SK-N-SH (cell line): ENCODE results near the gene ACSS2.

Source experiments
- CHD2 ChIP-seq: fragments of 150-350 bp; IDR thresholded peaks from 2 replicates; pipeline ENCODE4 v1.6.1; 2018; ENCODE audit warnings: low read length; ENCODE audit not compliant: partially characterized antibody
- CTCF ChIP-seq: fragments of 200-600 bp; sonication (generic); IDR thresholded peaks from 2 replicates; pipeline ENCODE4 v1.6.1; 2017; ENCODE audit warnings: antibody characterized with exemption, mild to moderate bottlenecking, moderate library complexity
- EZH2phosphoT487 ChIP-seq: fragments of 200-600 bp; sonication (generic); IDR thresholded peaks from 2 replicates; pipeline ENCODE4 v1.6.1; 2017; ENCODE audit warnings: low read depth, mixed run types, mild to moderate bottlenecking, antibody characterized with exemption, moderate library complexity, borderline replicate concordance
- GABPA ChIP-seq: IDR thresholded peaks from 2 replicates; pipeline ENCODE4 v1.4.0; 2012; ENCODE audit warnings: low read depth, mild to moderate bottlenecking
- RCOR1 ChIP-seq: fragments of 150-350 bp; IDR thresholded peaks from 2 replicates; pipeline ENCODE4 v1.6.1; 2017; ENCODE audit warnings: antibody characterized with exemption, low read length
- RFX5 ChIP-seq: IDR thresholded peaks from 2 replicates; pipeline ENCODE4 v1.6.1; 2012; ENCODE audit warnings: mild to moderate bottlenecking, improper control_type of control experiment, low read length
- TF ChIP-seq, protein P1 (sequence below): IDR thresholded peaks from 2 replicates; pipeline ENCODE4 v1.4.0; 2012; ENCODE audit warnings: low read depth

GRCh38 chr20:34915131-34915530 lies 38.7 kb downstream of the ACSS2 start:
- no peak for TF ChIP-seq GABPA
- no peak for TF ChIP-seq CTCF
- TF ChIP-seq RFX5 = no peak
- no peak for TF ChIP-seq CHD2
- TF ChIP-seq RCOR1 = no peak
- TF ChIP-seq, protein P1, sequence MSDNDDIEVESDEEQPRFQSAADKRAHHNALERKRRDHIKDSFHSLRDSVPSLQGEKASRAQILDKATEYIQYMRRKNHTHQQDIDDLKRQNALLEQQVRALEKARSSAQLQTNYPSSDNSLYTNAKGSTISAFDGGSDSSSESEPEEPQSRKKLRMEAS = no peak
- TF ChIP-seq EZH2phosphoT487 = no peak
